HG03439 (cell line): Measurements from ENCODE around the gene ANKRD36.
"Not testable (repeated sequence)": the region's sequence is repeated elsewhere in the genome, so short reads cannot be mapped to it uniquely, and the experiment has no call there.

Experiments
- ATAC-seq: cut with Tn5 transposase; IDR thresholded peaks from one replicate; pipeline ENCODE4 v1.9.1; 2021; ENCODE audit warnings: mild to moderate bottlenecking, moderate library complexity; ENCODE audit not compliant: unreplicated experiment

The ANKRD36 gene

GRCh38 chr2:97112320-97113049, 468 bp upstream of the ANKRD36 start:
- peak; percentile 66 for ATAC-seq

- not testable (repeated sequence) for ATAC-seq
Observed at GRCh38 chr2:97113882-97114255, 916 bp downstream of the ANKRD36 start.

GRCh38 chr2:97129090-97129489, 16.1 kb downstream of the ANKRD36 start:
- not testable (repeated sequence) for ATAC-seq

GRCh38 chr2:97144016-97144415, 31.1 kb downstream of the ANKRD36 start:
- ATAC-seq = not testable (repeated sequence)

GRCh38 chr2:97166548-97166947, 53.6 kb downstream of the ANKRD36 start:
- ATAC-seq = not testable (repeated sequence)

- not testable (repeated sequence) for ATAC-seq
Observed at GRCh38 chr2:97167938-97168337, 55.0 kb downstream of the ANKRD36 start.

GRCh38 chr2:97168583-97168982, 55.6 kb downstream of the ANKRD36 start:
- ATAC-seq = not testable (repeated sequence)

- not testable (repeated sequence) for ATAC-seq
Observed at GRCh38 chr2:97180391-97180790, 67.4 kb downstream of the ANKRD36 start.

- ATAC-seq = not testable (repeated sequence)
Observed at GRCh38 chr2:97195349-97195748, 82.4 kb downstream of the ANKRD36 start.

GRCh38 chr2:97197251-97197650, 84.3 kb downstream of the ANKRD36 start:
- ATAC-seq = not testable (repeated sequence)

GRCh38 chr2:97200887-97201286, 87.9 kb downstream of the ANKRD36 start:
- ATAC-seq = not testable (repeated sequence)

GRCh38 chr2:97202643-97203250, 89.8 kb downstream of the ANKRD36 start:
- ATAC-seq = not testable (repeated sequence)

GRCh38 chr2:97210325-97210724, 97.4 kb downstream of the ANKRD36 start:
- no peak for ATAC-seq

- not testable (repeated sequence) for ATAC-seq
Observed at GRCh38 chr2:97215025-97215424, 102.1 kb downstream of the ANKRD36 start.

- not testable (repeated sequence) for ATAC-seq
Observed at GRCh38 chr2:97230848-97231585, 118.1 kb downstream of the ANKRD36 start.

GRCh38 chr2:97232981-97233380, 120.0 kb downstream of the ANKRD36 start:
- ATAC-seq = not testable (repeated sequence)

- ATAC-seq = not testable (repeated sequence)
Observed at GRCh38 chr2:97233660-97234295, 120.8 kb downstream of the ANKRD36 start.

- not testable (repeated sequence) for ATAC-seq
Observed at GRCh38 chr2:97261192-97261591, 148.2 kb downstream of the ANKRD36 start.

GRCh38 chr2:97266449-97266848, 153.5 kb downstream of the ANKRD36 start:
- ATAC-seq = not testable (repeated sequence)

- no peak for ATAC-seq
Observed at GRCh38 chr2:97267411-97268074, 154.6 kb downstream of the ANKRD36 start.
